Coronary artery (tissue), 2 donors: ENCODE results near the gene ZNF710.
A peak's percentile ranks its signal among the peaks of the same experiment; 100 is the strongest.
"Not testable (repeated sequence)": the region's sequence is repeated elsewhere in the genome, so short reads cannot be mapped to it uniquely, and the experiment has no call there.

Experiments
- DNase-seq: peaks from one replicate; pipeline ENCODE4 v3.0.0-alpha.2; 2017; ENCODE audit warnings: low spot score
- H3K27ac ChIP-seq, 2 donors: fragments of 200-600 bp; sonication (generic); one replicate each; pipeline ENCODE4 v1.5.1; 2016 to 2019
- H3K4me3 ChIP-seq: fragments of 200-600 bp; sonication (generic); 2 replicates; pipeline ENCODE4 v1.5.1; 2016; ENCODE audit warnings: mild to moderate bottlenecking, moderate library complexity
- CTCF ChIP-seq: fragments of 200-600 bp; sonication (generic); IDR thresholded peaks from one replicate; pipeline ENCODE4 v1.5.1; 2019; ENCODE audit warnings: antibody characterized with exemption

Gene ZNF710

GRCh38 chr15:89967881-89968280, 33.2 kb upstream of the ZNF710 start:
- TF ChIP-seq CTCF, result no peak
- DNase-seq, result no peak
- H3K4me3 ChIP-seq, result no peak overlapping the region
- H3K27ac ChIP-seq, result no peak overlapping the region

GRCh38 chr15:89971592-89971997, 29.5 kb upstream of the ZNF710 start:
- DNase-seq, result no peak
- Histone ChIP-seq H3K27ac (no peak overlapping the region), H3K4me3 (no peak overlapping the region)
- no peak for TF ChIP-seq CTCF

- DNase-seq, result no peak
- Histone ChIP-seq H3K4me3 (no peak overlapping the region), H3K27ac (no peak overlapping the region)
- no peak for TF ChIP-seq CTCF
These were observed 29.0 kb upstream of the ZNF710 start for GRCh38 chr15:89972085-89972484.

- H3K4me3 ChIP-seq, result no peak overlapping the region
- no peak for TF ChIP-seq CTCF
- H3K27ac ChIP-seq, result peak overlapping the region in 1 of 2 donors; percentile 47
- no peak for DNase-seq
These were observed 25.5 kb upstream of the ZNF710 start for GRCh38 chr15:89975482-89976245.

- DNase-seq, result no peak
- Histone ChIP-seq H3K4me3 (peak overlapping the region; percentile 38), H3K27ac (peak overlapping the region in 1 of 2 donors; percentile 22)
- no peak for TF ChIP-seq CTCF
These were observed 24.9 kb upstream of the ZNF710 start for GRCh38 chr15:89976246-89976600.

- H3K4me3 ChIP-seq, DNase-seq, H3K27ac ChIP-seq: not testable (repeated sequence)
These were observed 23.3 kb upstream of the ZNF710 start for GRCh38 chr15:89977836-89978235.

GRCh38 chr15:89978914-89979313, 22.2 kb upstream of the ZNF710 start:
- no peak for TF ChIP-seq CTCF
- DNase-seq, result no peak
- H3K4me3 ChIP-seq, result no peak overlapping the region
- H3K27ac ChIP-seq, result no peak overlapping the region
